ENCODE measurements around the gene LRRN2. TPM values are rescaled to one million over a fixed set of nuclear protein-coding genes. Genes with fewer than 3 reads are reported as not detected.

LRRN2 gene
- total RNA-seq, 1 experiment from 2014 or later, result 2.0 TPM

- H3K9me3 ChIP-seq (ENCODE audit: control insufficient read depth, insufficient read depth, low read depth, low read length), result no peaks in the 10 kb centered on the region
- ChIA-PET CTCF (no interaction called here), POLR2A (no interaction called here)
- no peak for TF ChIP-seq POLR2AphosphoS5 (IDR thresholded peaks at IDR 0.05; ENCODE audit: low read depth, low read length)
- no peak for TF ChIP-seq REST (IDR thresholded peaks at IDR 0.05; ENCODE audit: insufficient read depth in 1 of 2, low read depth in 2 of 2, low read length in 1 of 2)
- TF ChIP-seq CTCF (IDR thresholded peaks at IDR 0.05), result no peak
- TF ChIP-seq TCF7L2 (IDR thresholded peaks at IDR 0.05; ENCODE audit: low read depth, low read length), result no peak
- TF ChIP-seq SIN3A (IDR thresholded peaks at IDR 0.05; ENCODE audit: borderline replicate concordance, insufficient read depth, low read depth, low read length), result no peak
- no TSS peak for BruUV-seq (replicated peaks)
- ATAC-seq (no peak), DNase-seq (ENCODE audit: low read depth, low spot score) (no peak)
- intact Hi-C loops (cut with micrococcal nuclease; ENCODE audit: unreplicated experiment), result no loop called here
- in situ Hi-C loops (cut with HindIII; ENCODE audit: low pct_unique_long_range_greater_than_20kb, low sequenced_read_pairs), result no loop called here
- no peaks in the 10 kb centered on the region for H3K4me1 ChIP-seq (ENCODE audit: control insufficient read depth, insufficient read depth, low read length)
- no peak overlapping the region for H3K27ac ChIP-seq (ENCODE audit: low read length)
- 0 out of 2 replicates have a peak, but pooled peaks cover 2% of the 10 kb centered on the region for H3K27me3 ChIP-seq (ENCODE audit: control insufficient read depth, insufficient read depth, low read length)
- no peaks in the 10 kb centered on the region for H3K36me3 ChIP-seq (ENCODE audit: control insufficient read depth, insufficient read depth, low read length)
- no peak overlapping the region for H3K4me3 ChIP-seq (ENCODE audit: low read depth in 2 of 2, low read length in 2 of 2)
Observed at GRCh38 chr1:204721373-204722055, 36.0 kb upstream of the LRRN2 start.

GRCh38 chr1:204716660-204717059 is 31.1 kb upstream of the LRRN2 start:
- no TSS peak for BruUV-seq (replicated peaks)
- TF ChIP-seq CTCF (IDR thresholded peaks at IDR 0.05) (no peak), REST (IDR thresholded peaks at IDR 0.05; ENCODE audit: insufficient read depth in 1 of 2, low read depth in 2 of 2, low read length in 1 of 2) (no peak), POLR2AphosphoS5 (IDR thresholded peaks at IDR 0.05; ENCODE audit: low read depth, low read length) (no peak), TCF7L2 (IDR thresholded peaks at IDR 0.05; ENCODE audit: low read depth, low read length) (no peak), SIN3A (IDR thresholded peaks at IDR 0.05; ENCODE audit: borderline replicate concordance, insufficient read depth, low read depth, low read length) (no peak)
- POLR2A ChIA-PET, result no interaction called here
- CTCF ChIA-PET, result no interaction called here
- Histone ChIP-seq H3K4me3 (ENCODE audit: low read depth in 2 of 2, low read length in 2 of 2) (no peak overlapping the region), H3K27ac (ENCODE audit: low read length) (no peak overlapping the region), H3K4me1 (ENCODE audit: control insufficient read depth, insufficient read depth, low read length) (no peaks in the 10 kb centered on the region), H3K9me3 (ENCODE audit: control insufficient read depth, insufficient read depth, low read depth, low read length) (no peaks in the 10 kb centered on the region), H3K27me3 (ENCODE audit: control insufficient read depth, insufficient read depth, low read length) (peaks cover 5% of the 10 kb centered on the region; the same call in 1 of the 2 replicates), H3K36me3 (ENCODE audit: control insufficient read depth, insufficient read depth, low read length) (no peaks in the 10 kb centered on the region)
- DNase-seq (ENCODE audit: low read depth, low spot score) (no peak), ATAC-seq (no peak)
- in situ Hi-C loops (cut with HindIII; ENCODE audit: low pct_unique_long_range_greater_than_20kb, low sequenced_read_pairs), result no loop called here
- intact Hi-C loops (cut with micrococcal nuclease; ENCODE audit: unreplicated experiment), result no loop called here
